GM19043 (cell line): ENCODE results near the gene MT1G.
"Not testable (repeated sequence)": the region's sequence is repeated elsewhere in the genome, so short reads cannot be mapped to it uniquely, and the experiment has no call there.

Experiments used
- ATAC-seq: cut with Tn5 transposase; IDR thresholded peaks from one replicate; pipeline ENCODE4 v1.9.1; 2021; ENCODE audit warnings: low read depth; ENCODE audit not compliant: unreplicated experiment

MT1G gene

GRCh38 chr16:56667581-56668571 is at the start of gene MT1G:
Gene MT1G (minus strand): TSS chr16:56668065. CDS start chr16:56667993, 72 bp downstream.
- ATAC-seq: no peak

- not testable (repeated sequence) for ATAC-seq
Observed at GRCh38 chr16:56717532-56717931, 49.7 kb upstream of the MT1G start.

- ATAC-seq: no peak
Observed at GRCh38 chr16:56716761-56717160, 48.9 kb upstream of the MT1G start.

GRCh38 chr16:56715126-56715525 is 47.3 kb upstream of the MT1G start:
- no peak for ATAC-seq

- ATAC-seq: no peak
Observed at GRCh38 chr16:56713794-56714193, 45.9 kb upstream of the MT1G start.

- no peak for ATAC-seq
Observed at GRCh38 chr16:56711862-56712261, 44.0 kb upstream of the MT1G start.

- no peak for ATAC-seq
Observed at GRCh38 chr16:56710181-56710737, 42.4 kb upstream of the MT1G start.

- ATAC-seq: no peak
Observed at GRCh38 chr16:56709443-56710040, 41.7 kb upstream of the MT1G start.

- no peak for ATAC-seq
Observed at GRCh38 chr16:56708525-56709442, 40.9 kb upstream of the MT1G start.

- ATAC-seq: no peak
Observed at GRCh38 chr16:56702836-56703235, 35.0 kb upstream of the MT1G start.

- no peak for ATAC-seq
Observed at GRCh38 chr16:56701534-56701933, 33.7 kb upstream of the MT1G start.

- ATAC-seq: no peak
Observed at GRCh38 chr16:56700631-56701030, 32.8 kb upstream of the MT1G start.

GRCh38 chr16:56700195-56700594 is 32.3 kb upstream of the MT1G start:
- ATAC-seq: no peak

- ATAC-seq: no peak
Observed at GRCh38 chr16:56697456-56698155, 29.7 kb upstream of the MT1G start.

- no peak for ATAC-seq
Observed at GRCh38 chr16:56695246-56695645, 27.4 kb upstream of the MT1G start.

- ATAC-seq: no peak
Observed at GRCh38 chr16:56691885-56692284, 24.0 kb upstream of the MT1G start.

- no peak for ATAC-seq
Observed at GRCh38 chr16:56690420-56691122, 22.7 kb upstream of the MT1G start.

- ATAC-seq: no peak
Observed at GRCh38 chr16:56689171-56689570, 21.3 kb upstream of the MT1G start.

- ATAC-seq: no peak
Observed at GRCh38 chr16:56688762-56689161, 20.9 kb upstream of the MT1G start.
